Loucy (cell line): ENCODE data around the gene RABGAP1.

Source experiments
- EZH2phosphoT487 ChIP-seq: fragments of 200-600 bp; IDR thresholded peaks from 2 replicates; pipeline ENCODE4 v1.6.1; 2018; ENCODE audit warnings: antibody characterized with exemption, mild to moderate bottlenecking, moderate library complexity, borderline replicate concordance
- TF ChIP-seq, protein P1 (sequence below): fragments of 200-600 bp; sonication (generic); conservative IDR thresholded peaks from 2 replicates; pipeline ENCODE4 v1.5.1; 2014; ENCODE audit warnings: mild to moderate bottlenecking, antibody characterized with exemption, low read length

DNA sequence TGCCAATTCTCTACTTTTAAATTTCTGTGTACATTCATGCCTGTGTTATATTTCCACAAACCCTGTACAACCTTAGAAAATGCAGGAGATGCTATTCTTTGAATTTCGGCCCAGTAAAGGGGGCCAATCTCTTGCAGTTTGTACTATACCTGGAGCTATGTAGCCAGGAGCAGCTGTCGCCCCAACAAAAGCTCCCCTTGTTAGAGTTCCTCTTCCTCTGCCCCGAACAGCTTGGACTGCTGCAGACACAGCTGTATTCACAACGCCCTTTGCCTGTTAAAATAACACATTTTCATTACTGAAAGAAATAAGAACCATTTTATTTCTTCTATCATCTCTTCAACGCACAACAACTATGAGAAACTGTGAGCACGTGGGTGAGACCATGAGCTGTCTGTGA lies 191.9 kb downstream of the RABGAP1 start:
- TF ChIP-seq, protein P1, sequence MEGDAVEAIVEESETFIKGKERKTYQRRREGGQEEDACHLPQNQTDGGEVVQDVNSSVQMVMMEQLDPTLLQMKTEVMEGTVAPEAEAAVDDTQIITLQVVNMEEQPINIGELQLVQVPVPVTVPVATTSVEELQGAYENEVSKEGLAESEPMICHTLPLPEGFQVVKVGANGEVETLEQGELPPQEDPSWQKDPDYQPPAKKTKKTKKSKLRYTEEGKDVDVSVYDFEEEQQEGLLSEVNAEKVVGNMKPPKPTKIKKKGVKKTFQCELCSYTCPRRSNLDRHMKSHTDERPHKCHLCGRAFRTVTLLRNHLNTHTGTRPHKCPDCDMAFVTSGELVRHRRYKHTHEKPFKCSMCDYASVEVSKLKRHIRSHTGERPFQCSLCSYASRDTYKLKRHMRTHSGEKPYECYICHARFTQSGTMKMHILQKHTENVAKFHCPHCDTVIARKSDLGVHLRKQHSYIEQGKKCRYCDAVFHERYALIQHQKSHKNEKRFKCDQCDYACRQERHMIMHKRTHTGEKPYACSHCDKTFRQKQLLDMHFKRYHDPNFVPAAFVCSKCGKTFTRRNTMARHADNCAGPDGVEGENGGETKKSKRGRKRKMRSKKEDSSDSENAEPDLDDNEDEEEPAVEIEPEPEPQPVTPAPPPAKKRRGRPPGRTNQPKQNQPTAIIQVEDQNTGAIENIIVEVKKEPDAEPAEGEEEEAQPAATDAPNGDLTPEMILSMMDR: no peak
- no peak for TF ChIP-seq EZH2phosphoT487
